ENCODE measurements around the gene TRMT2A.

Gene TRMT2A

GRCh38 chr22:20106205-20106848 is 10.7 kb downstream of the TRMT2A start:
- no peak overlapping the region for H3K9ac ChIP-seq (ENCODE audit: low read length)
- H3K4me3 ChIP-seq (ENCODE audit: low read length), result no peak overlapping the region
- H3K36me3 ChIP-seq (ENCODE audit: control insufficient read depth, insufficient read depth, low read length, severe bottlenecking), result peaks cover 89% of the 10 kb centered on the region
- H3K27me3 ChIP-seq (replicated peaks; ENCODE audit: control insufficient read depth, insufficient read depth, low read length), result no peaks in the 10 kb centered on the region
- DNase-seq (ENCODE audit: low read depth), result no peak
- no peaks in the 10 kb centered on the region for H3K9me3 ChIP-seq (ENCODE audit: control insufficient read depth, low read length)
- no peaks in the 10 kb centered on the region for H3K4me1 ChIP-seq (ENCODE audit: control insufficient read depth, insufficient read depth, low read length)

DNA sequence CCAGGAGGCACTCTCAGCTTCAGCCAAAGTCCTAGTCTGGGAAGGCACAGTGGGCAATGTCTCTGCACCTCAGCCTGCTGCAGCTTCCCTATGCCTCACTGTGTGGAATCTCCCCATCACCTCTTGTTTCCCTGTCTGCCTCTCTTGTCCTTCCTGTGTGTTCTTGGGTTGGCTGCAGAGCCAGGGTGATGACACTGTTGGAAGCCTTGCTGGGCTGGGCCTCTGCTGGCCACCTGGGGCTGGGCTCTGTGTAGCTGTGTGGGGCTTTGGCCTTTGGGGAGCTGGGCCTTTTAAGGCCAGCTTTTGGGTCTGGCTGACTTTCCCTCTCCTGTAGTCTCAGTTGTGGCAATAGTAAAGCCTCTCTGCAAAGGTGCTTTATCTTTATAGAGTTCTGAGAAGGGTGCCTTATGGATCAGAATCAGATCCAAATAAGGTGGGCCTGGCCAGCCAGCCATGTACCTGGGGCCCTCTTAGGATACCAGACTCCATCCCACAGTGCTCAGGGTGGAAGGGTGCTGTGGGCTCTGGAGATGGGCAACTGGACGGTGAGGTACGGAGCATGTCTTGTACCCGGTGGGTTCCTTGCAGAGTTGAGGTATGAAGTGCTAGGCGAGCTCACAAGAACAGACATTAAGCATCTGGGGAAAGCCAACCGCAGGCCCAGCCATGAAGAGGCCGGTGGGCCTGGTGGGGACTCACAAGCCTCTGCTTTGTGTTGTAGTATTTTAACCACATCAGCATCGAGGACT is 11.4 kb downstream of the TRMT2A start:
- Histone ChIP-seq H3K9ac (ENCODE audit: low read length) (peak overlapping the region; percentile 13), H3K4me1 (ENCODE audit: control insufficient read depth, insufficient read depth, low read length) (no peaks in the 10 kb centered on the region), H3K36me3 (ENCODE audit: control insufficient read depth, insufficient read depth, low read length, severe bottlenecking) (peaks cover 88% of the 10 kb centered on the region), H3K27me3 (replicated peaks; ENCODE audit: control insufficient read depth, insufficient read depth, low read length) (no peaks in the 10 kb centered on the region), H3K9me3 (ENCODE audit: control insufficient read depth, low read length) (no peaks in the 10 kb centered on the region), H3K4me3 (ENCODE audit: low read length) (no peak overlapping the region)
- DNase-seq (ENCODE audit: low read depth), result no peak

- Histone ChIP-seq H3K9me3 (ENCODE audit: control insufficient read depth, low read length) (no peaks in the 10 kb centered on the region), H3K4me1 (ENCODE audit: control insufficient read depth, insufficient read depth, low read length) (no peaks in the 10 kb centered on the region), H3K9ac (ENCODE audit: low read length) (no peak overlapping the region), H3K36me3 (ENCODE audit: control insufficient read depth, insufficient read depth, low read length, severe bottlenecking) (peaks cover 84% of the 10 kb centered on the region), H3K4me3 (ENCODE audit: low read length) (no peak overlapping the region), H3K27me3 (replicated peaks; ENCODE audit: control insufficient read depth, insufficient read depth, low read length) (no peaks in the 10 kb centered on the region)
- DNase-seq (ENCODE audit: low read depth), result no peak
Measured at GRCh38 chr22:20102203-20102780, 14.7 kb downstream of the TRMT2A start.

- H3K9ac ChIP-seq (ENCODE audit: low read length), result no peak overlapping the region
- H3K27me3 ChIP-seq (replicated peaks; ENCODE audit: control insufficient read depth, insufficient read depth, low read length), result no peaks in the 10 kb centered on the region
- no peaks in the 10 kb centered on the region for H3K9me3 ChIP-seq (ENCODE audit: control insufficient read depth, low read length)
- H3K4me3 ChIP-seq (ENCODE audit: low read length), result no peak overlapping the region
- peaks cover 84% of the 10 kb centered on the region for H3K36me3 ChIP-seq (ENCODE audit: control insufficient read depth, insufficient read depth, low read length, severe bottlenecking)
- no peak for DNase-seq (ENCODE audit: low read depth)
- H3K4me1 ChIP-seq (ENCODE audit: control insufficient read depth, insufficient read depth, low read length), result no peaks in the 10 kb centered on the region
Measured at GRCh38 chr22:20101638-20102037, 15.4 kb downstream of the TRMT2A start.

GRCh38 chr22:20099099-20099711 is 17.8 kb downstream of the TRMT2A start:
- H3K36me3 ChIP-seq (ENCODE audit: control insufficient read depth, insufficient read depth, low read length, severe bottlenecking), result peaks cover 84% of the 10 kb centered on the region
- no peak for DNase-seq (ENCODE audit: low read depth)
- H3K4me3 ChIP-seq (ENCODE audit: low read length), result no peak overlapping the region
- no peaks in the 10 kb centered on the region for H3K9me3 ChIP-seq (ENCODE audit: control insufficient read depth, low read length)
- no peak overlapping the region for H3K9ac ChIP-seq (ENCODE audit: low read length)
- H3K27me3 ChIP-seq (replicated peaks; ENCODE audit: control insufficient read depth, insufficient read depth, low read length), result no peaks in the 10 kb centered on the region
- no peaks in the 10 kb centered on the region for H3K4me1 ChIP-seq (ENCODE audit: control insufficient read depth, insufficient read depth, low read length)

DNA sequence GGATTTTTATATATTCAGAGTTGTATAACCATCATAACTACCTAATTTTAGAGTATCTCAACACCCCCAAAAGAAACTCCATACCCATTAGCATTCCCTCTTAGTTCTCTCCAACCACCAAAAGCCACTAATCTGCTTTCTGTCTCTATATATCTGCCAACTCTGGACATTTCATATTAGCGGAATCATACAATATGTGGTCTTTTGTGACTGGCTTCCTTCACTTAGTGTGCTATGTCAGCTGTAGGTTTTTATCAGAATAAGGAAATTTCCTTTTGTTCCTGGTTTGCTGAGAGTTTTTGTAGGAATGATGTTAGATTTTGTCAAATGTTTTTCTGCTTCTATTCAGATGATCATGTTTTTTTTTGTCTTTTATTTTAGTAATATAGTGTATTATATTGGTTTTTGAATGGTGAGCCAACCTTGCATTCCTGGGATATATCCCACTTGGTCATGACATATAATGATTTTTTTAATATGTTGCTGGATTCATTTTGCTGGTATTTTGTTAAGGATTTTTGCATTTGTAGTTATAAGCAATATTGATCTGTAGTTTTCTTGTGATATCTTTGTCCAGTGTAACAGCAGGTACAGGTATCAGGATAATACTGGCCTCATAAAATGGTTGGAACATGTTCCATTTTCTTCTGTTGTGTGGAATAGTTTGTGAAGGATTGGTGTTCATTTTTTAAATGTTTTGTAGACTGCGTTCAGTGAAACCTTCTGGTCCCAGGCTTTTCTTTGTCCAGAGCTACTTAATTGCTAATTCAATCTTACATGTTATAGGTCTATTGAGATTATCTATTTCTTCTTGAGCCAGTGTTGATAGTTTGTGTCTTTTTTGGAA is 20.2 kb downstream of the TRMT2A start:
- Histone ChIP-seq H3K4me3 (ENCODE audit: low read length) (no peak overlapping the region), H3K4me1 (ENCODE audit: control insufficient read depth, insufficient read depth, low read length) (no peaks in the 10 kb centered on the region), H3K27me3 (replicated peaks; ENCODE audit: control insufficient read depth, insufficient read depth, low read length) (no peaks in the 10 kb centered on the region), H3K9me3 (ENCODE audit: control insufficient read depth, low read length) (no peaks in the 10 kb centered on the region), H3K36me3 (ENCODE audit: control insufficient read depth, insufficient read depth, low read length, severe bottlenecking) (peaks cover 95% of the 10 kb centered on the region), H3K9ac (ENCODE audit: low read length) (no peak overlapping the region)
- no peak for DNase-seq (ENCODE audit: low read depth)

- peaks cover 96% of the 10 kb centered on the region for H3K36me3 ChIP-seq (ENCODE audit: control insufficient read depth, insufficient read depth, low read length, severe bottlenecking)
- DNase-seq (ENCODE audit: low read depth), result no peak
- H3K9me3 ChIP-seq (ENCODE audit: control insufficient read depth, low read length), result no peaks in the 10 kb centered on the region
- H3K9ac ChIP-seq (ENCODE audit: low read length), result no peak overlapping the region
- no peak overlapping the region for H3K4me3 ChIP-seq (ENCODE audit: low read length)
- H3K4me1 ChIP-seq (ENCODE audit: control insufficient read depth, insufficient read depth, low read length), result peaks cover 4% of the 10 kb centered on the region
- H3K27me3 ChIP-seq (replicated peaks; ENCODE audit: control insufficient read depth, insufficient read depth, low read length), result no peaks in the 10 kb centered on the region
Measured at GRCh38 chr22:20095521-20095920, 21.5 kb downstream of the TRMT2A start.

DNA sequence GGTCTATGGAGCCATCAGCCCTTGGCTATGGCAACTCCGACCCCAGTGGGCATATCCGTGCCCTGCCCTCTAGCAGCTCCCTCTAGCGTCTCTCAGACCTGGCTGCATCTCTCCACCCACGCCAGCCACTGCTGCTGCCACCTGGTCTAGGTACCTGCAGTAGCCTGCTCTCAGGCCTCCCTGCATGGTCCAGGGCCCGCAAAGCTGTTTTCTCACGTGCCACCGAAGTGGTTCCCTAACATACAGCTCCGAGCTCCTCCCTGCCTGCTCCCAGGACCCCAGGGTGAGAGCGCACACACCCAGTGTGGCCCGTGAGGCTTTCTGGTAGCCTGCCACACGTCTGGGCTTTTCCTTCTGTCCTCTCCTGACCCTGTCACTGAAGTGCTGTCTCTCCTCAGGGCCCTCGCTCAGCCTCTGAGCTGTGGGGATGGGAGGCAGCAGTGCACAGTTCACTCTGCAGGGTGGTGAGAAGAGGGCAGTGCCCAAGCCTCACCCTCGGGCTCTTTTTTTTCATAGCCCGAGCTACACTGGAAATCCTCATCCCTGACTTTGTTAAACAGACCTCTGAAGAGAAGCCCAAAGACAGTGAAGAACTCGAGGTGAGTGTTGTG is 22.7 kb downstream of the TRMT2A start:
- no peaks in the 10 kb centered on the region for H3K9me3 ChIP-seq (ENCODE audit: control insufficient read depth, low read length)
- no peak overlapping the region for H3K9ac ChIP-seq (ENCODE audit: low read length)
- H3K4me3 ChIP-seq (ENCODE audit: low read length), result no peak overlapping the region
- H3K4me1 ChIP-seq (ENCODE audit: control insufficient read depth, insufficient read depth, low read length), result peaks cover 8% of the 10 kb centered on the region
- no peaks in the 10 kb centered on the region for H3K27me3 ChIP-seq (replicated peaks; ENCODE audit: control insufficient read depth, insufficient read depth, low read length)
- H3K36me3 ChIP-seq (ENCODE audit: control insufficient read depth, insufficient read depth, low read length, severe bottlenecking), result peaks cover 96% of the 10 kb centered on the region
- no peak for DNase-seq (ENCODE audit: low read depth)

DNA sequence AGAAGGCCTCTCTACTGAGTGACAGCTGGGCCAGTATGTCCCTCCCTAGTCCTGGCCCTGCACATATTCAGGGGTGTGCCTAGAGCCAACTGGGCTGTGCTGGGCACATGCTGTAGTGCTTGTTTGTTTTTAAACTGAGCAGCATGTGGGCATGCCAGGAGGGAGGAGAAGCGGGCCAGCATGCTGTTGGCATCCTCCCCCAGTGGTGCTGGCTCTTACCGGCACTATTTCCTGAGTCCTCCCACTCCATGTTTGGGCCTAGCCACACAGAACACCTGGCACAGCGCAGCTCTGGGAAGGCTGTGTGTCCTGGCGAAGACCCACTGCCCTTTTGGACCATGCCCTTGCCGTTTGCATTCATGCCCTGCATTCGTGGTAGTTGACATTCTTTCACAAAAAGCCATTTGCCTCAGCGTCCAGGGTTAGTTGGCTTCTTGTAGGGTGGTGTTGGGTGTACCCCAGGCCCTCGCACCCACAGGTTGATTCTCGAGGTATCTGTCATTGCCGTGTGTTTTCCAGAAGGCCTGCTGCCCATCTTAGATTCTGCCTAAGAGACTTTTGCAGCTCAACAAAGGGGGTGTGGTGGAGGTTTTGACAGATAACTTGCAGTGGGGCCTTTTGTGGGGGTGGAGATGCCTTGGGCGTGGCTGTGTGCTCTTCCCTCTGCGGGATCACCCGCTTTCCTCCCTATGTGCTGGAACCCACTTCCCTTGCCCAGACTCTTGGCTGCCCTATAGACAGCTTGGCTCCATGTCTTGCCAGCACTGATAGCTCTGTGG is 23.4 kb downstream of the TRMT2A start:
- no peak for DNase-seq (ENCODE audit: low read depth)
- no peak overlapping the region for H3K9ac ChIP-seq (ENCODE audit: low read length)
- H3K36me3 ChIP-seq (ENCODE audit: control insufficient read depth, insufficient read depth, low read length, severe bottlenecking), result peaks cover 96% of the 10 kb centered on the region
- no peaks in the 10 kb centered on the region for H3K27me3 ChIP-seq (replicated peaks; ENCODE audit: control insufficient read depth, insufficient read depth, low read length)
- no peaks in the 10 kb centered on the region for H3K9me3 ChIP-seq (ENCODE audit: control insufficient read depth, low read length)
- peaks cover 8% of the 10 kb centered on the region for H3K4me1 ChIP-seq (ENCODE audit: control insufficient read depth, insufficient read depth, low read length)
- H3K4me3 ChIP-seq (ENCODE audit: low read length), result no peak overlapping the region

DNA sequence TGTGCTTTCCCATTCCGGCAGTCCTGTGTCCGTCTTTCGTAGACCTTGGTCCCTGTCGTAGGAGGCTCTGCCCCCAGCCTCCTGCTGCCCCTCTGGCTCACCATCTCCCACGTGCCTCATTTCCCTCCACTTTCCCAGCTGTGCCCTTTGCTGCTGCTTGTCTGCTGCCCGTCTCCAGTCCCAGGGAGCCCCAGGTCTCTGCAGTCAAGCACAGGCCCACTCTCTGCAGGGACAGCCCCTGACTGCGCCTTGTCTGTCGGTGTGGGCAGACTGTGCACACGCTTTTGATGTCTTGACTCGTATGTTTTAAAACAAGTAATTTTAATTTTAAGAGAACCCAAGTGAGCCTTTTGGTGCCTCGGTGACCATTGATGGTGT is 24.6 kb downstream of the TRMT2A start:
- peaks cover 100% of the 10 kb centered on the region for H3K36me3 ChIP-seq (ENCODE audit: control insufficient read depth, insufficient read depth, low read length, severe bottlenecking)

More for the DNA sequence above, 24.6 kb downstream of the TRMT2A start:
- no peak overlapping the region for H3K9ac ChIP-seq (ENCODE audit: low read length)
- H3K9me3 ChIP-seq (ENCODE audit: control insufficient read depth, low read length), result no peaks in the 10 kb centered on the region
- no peaks in the 10 kb centered on the region for H3K27me3 ChIP-seq (replicated peaks; ENCODE audit: control insufficient read depth, insufficient read depth, low read length)
- DNase-seq (ENCODE audit: low read depth), result no peak
- H3K4me3 ChIP-seq (ENCODE audit: low read length), result no peak overlapping the region
- peaks cover 8% of the 10 kb centered on the region for H3K4me1 ChIP-seq (ENCODE audit: control insufficient read depth, insufficient read depth, low read length)

All from adipocyte (in vitro differentiated cells).